Gastrocnemius medialis (tissue), 4 donors: ENCODE measurements around the gene SGPP2.

Source experiments
- POLR2A ChIP-seq, 2 donors: fragments of 450-650 bp; IDR thresholded peaks; one replicate each; pipeline ENCODE4 v1.6.1; 2017; ENCODE audit warnings: antibody characterized with exemption in 2 of 2, mild to moderate bottlenecking in 2 of 2, moderate library complexity in 2 of 2
- TF ChIP-seq, protein P1 (sequence below), 5 experiments: fragments of 450-650 bp in 3 of 5; fragments of 200-600 bp in 2 of 5; sonication (generic) in 2 of 5; IDR thresholded peaks in 4 of 5; conservative IDR thresholded peaks in 1 of 5; 1 replicate in 4 of 5; 2 replicates in 1 of 5; pipeline ENCODE4 v1.5.1; 2016 to 2019; ENCODE audit warnings: antibody characterized with exemption in 5 of 5, mild to moderate bottlenecking in 3 of 5, moderate library complexity in 3 of 5

- TF ChIP-seq, protein P1, sequence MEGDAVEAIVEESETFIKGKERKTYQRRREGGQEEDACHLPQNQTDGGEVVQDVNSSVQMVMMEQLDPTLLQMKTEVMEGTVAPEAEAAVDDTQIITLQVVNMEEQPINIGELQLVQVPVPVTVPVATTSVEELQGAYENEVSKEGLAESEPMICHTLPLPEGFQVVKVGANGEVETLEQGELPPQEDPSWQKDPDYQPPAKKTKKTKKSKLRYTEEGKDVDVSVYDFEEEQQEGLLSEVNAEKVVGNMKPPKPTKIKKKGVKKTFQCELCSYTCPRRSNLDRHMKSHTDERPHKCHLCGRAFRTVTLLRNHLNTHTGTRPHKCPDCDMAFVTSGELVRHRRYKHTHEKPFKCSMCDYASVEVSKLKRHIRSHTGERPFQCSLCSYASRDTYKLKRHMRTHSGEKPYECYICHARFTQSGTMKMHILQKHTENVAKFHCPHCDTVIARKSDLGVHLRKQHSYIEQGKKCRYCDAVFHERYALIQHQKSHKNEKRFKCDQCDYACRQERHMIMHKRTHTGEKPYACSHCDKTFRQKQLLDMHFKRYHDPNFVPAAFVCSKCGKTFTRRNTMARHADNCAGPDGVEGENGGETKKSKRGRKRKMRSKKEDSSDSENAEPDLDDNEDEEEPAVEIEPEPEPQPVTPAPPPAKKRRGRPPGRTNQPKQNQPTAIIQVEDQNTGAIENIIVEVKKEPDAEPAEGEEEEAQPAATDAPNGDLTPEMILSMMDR (IDR thresholded peaks at IDR 0.05 in 4 of 5, conservative IDR thresholded peaks at IDR 0.05 in 1 of 5) = no peak
- TF ChIP-seq POLR2A (IDR thresholded peaks at IDR 0.05) = no peak
Measured at GRCh38 chr2:222447131-222447530, 22.8 kb downstream of the SGPP2 start.
